ENCODE results near the gene LIPF. TPM values are rescaled to one million over a fixed set of nuclear protein-coding genes. Genes with fewer than 3 reads are reported as not detected.
"Not testable (repeated sequence)": the region's sequence is repeated elsewhere in the genome, so short reads cannot be mapped to it uniquely, and the experiment has no call there.

Gene LIPF, protein sequence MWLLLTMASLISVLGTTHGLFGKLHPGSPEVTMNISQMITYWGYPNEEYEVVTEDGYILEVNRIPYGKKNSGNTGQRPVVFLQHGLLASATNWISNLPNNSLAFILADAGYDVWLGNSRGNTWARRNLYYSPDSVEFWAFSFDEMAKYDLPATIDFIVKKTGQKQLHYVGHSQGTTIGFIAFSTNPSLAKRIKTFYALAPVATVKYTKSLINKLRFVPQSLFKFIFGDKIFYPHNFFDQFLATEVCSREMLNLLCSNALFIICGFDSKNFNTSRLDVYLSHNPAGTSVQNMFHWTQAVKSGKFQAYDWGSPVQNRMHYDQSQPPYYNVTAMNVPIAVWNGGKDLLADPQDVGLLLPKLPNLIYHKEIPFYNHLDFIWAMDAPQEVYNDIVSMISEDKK
- not detected for total RNA-seq

DNA sequence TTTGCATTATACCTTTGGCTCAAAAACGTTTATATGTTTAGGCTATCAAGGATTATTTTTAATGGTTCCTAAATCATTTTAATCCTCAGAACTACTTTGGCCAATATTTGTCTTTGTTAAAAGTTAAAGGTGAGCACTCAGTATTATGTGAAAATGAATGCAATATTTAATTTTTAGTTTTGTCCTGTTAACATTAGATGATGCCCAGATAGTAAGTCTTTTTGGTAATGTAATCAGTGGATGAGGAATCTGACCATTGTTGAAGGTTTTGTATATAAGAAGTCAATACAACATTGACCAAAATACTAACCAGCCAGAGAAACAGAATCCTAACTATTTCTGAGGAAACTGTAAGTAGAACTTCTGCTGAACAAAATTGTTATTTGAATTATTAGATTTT, at the start of gene LIPF:
LIPF (plus strand) TSS at position 301 of the 400 bp plus-strand sequence. CDS start 2,856 bp downstream, outside the sequence.
- DNase-seq: no peak

DNA sequence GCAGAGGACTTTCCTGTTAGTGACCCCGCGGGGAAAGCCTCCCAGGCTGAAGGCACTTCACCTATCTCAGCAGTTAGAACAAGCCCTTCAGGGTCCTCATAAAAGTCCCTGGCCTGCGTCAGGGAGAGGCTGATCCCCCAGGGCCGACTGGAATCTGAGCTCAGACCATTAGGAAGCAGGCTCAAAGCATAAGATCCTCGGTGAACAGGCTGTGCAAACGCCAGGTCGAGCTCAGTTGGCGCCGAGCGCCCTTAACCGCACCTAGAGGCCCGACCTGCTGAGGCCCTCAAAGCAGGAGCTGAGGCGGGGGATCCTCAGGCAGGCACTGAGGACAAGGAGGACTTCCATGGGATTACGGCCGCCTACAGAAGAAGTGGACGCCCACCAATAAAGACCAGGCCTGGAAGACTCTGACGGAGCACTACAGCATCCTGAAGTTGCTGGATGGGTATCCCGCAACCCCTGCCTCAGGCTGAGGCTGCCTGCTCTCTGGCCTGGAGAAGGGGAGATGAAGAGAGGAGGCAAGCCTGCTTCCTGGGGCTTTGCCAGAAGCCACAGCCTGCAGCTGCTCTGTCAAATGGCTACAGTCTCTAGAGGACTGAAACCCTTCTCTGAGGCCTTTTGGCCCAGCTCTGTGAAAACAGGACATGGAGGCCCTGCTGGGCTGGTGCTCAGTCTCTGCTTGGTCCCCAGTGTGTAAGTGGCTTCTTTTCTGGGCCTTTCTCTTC, 47.8 kb upstream of the LIPF start:
- DNase-seq: no peak

DNA sequence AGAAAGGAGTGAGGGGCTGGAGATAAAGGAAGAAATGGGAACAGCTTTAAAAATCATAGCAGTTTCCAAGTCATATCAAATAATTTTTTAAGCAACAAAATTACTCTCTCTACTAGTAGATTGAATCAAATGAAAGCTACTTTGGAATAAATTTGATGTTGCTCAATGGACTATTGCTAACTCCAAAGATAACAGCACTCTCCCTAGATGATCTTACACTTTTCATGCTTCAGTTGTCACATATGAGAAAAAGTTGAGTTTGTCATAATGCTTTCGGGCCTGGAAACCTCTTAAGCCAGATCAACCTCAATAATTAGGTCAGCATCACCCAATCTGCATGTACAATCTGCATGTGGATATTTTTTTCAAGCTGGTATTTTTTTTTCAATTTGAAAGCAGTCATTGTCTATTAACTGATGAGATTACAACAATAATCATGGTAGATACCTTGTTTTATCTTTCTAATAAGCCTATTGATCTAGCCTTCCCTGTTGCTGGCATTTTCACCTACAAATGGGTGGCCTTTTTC, 46.4 kb upstream of the LIPF start:
- DNase-seq: no peak

DNA sequence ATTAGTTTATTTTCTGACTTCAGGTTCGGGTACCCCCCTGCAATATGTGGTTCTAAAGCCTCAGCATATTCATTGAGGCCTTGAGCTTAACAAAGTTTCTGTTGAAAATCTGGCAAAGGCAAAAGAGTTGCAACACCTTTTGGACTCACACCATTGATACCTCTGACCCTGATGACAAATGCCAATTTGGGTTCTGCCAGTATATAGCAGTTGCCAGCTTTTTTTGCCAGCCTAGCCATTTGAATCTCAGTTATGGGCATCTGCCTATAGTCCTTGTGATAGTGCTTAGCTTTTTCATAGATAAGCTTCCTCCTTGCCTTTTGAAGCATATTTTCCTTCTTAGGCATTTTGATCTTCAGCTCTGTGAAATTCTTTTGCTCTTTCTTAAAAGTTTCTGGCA, 45.7 kb upstream of the LIPF start:
- no peak for DNase-seq

- DNase-seq: no peak
Measured at GRCh38 chr10:88620441-88620840, 43.8 kb upstream of the LIPF start.

GRCh38 chr10:88623835-88624234, 40.4 kb upstream of the LIPF start:
- no peak for DNase-seq

DNA sequence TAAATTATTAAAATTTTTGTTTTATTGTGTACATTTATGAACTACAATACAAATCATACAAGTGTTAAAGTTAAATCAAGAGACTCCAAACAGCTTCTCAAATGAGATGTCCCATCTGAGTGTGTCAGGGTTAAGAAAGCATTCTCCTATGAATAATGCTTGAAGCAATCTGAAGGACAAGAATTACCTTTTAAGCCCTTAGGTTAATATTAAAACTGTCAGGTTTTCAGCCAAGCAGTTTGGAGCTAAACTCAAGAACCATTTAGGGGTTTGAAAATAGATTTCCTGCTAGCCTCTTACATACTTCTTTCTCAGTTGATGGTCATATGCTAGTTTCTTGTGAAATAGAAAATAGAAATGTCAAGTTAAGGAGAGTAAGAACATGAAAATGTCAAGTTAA, 39.4 kb upstream of the LIPF start:
- no peak for DNase-seq

- no peak for DNase-seq
Measured at GRCh38 chr10:88640186-88640585, 24.1 kb upstream of the LIPF start.

DNA sequence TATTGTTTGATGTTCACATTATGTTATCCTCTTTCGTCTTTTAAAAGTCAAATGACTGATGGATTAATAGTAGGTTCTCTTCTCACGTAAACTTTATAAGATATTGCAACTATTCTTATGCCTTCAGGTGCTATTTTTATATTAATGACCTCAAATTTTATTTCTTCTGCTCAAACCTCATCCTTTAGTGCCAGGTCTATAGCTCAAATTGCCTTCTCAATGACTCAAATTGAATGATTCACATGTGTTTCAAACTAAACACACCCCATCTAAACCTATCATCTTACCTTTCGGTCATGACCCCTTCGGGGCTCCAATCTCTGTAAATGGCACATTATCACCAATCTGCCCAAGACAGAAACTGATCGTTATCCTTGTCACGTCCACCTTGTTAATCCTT, 22.0 kb upstream of the LIPF start:
- no peak for DNase-seq

- DNase-seq: no peak
Measured at GRCh38 chr10:88642963-88643362, 21.3 kb upstream of the LIPF start.

DNA sequence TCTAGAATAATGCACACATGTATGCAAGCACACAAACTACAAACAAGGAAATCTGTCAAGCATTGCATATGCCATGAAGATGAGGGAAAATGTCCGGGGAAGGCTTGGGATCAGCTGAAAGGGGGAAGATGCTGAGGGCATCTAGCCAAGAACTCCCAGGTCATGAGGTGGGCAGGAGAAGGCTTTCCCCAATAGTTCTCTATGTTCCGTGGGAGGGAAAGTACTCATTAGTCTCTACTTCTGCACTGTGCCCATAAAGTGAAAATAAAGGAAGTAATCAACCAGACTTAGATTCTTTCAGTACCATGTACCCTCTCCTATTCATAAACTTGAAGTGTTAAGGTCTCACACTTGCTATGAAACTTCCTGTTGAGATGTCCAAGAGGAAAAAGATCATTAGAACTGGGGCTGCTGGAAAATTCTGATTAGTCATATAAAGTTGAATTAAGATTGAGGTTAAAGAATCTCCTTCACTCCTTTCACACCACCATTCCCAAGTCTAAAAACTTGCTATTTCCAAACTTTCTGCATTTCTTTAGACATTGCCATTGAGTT, 17.1 kb upstream of the LIPF start:
- no peak for DNase-seq

- DNase-seq: no peak
Measured at GRCh38 chr10:88651101-88651551, 13.1 kb upstream of the LIPF start.

- no peak for DNase-seq
Measured at GRCh38 chr10:88652616-88653015, 11.6 kb upstream of the LIPF start.

- no peak for DNase-seq
Measured at GRCh38 chr10:88657901-88658300, 6.3 kb upstream of the LIPF start.

DNA sequence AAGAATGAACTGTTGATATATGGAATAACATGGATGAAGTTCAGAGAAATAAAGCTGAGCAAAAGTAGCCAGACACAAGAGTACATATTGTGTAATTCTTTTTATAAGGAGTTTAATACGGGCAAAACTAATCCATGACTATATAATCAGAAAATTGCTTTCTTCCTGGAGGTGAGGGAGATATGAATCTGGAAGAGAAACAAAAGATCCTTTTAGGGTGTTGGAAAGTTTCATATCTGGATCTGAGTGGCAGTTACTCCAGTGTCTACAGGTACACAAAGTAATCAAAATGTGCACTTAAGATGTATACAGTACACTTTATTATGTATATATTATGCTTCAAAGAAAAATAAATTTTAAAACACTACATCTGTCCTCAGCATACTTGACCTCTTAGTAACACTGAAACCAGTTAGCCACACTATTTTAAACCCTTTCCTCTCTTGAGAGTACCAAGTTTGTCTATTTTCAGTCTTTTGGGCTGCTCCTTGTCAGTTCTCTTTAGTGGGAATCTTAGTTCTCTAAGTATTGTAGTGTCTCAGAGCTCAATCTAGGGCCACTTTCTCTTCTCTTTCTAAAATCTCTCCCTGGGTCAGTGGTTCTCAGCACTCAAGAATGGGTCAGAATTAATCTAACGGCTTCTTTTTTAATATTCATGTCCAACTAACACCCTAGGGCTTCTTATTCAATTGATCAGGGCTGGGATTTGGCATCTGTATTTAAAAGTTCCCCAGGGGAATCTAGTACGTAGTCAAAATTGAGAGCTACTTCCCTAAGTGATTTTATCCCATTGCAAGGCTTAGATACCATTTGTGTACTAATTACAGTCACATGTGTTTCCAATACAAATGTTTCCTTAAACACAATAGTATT, 4.3 kb upstream of the LIPF start:
- DNase-seq: no peak

DNA sequence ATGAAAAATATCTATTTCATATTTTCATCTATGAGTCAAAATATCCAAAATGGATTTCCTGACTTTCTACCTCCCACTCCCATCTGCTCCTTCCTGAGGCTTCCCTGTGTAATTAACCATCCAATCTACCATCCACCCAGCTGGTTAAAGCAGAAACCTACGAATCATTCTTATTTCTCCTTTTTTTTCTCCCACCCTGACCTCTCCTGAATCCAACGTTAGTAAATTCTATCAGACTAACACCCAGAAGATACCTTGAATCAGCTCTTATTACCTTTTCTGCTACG, 3.7 kb upstream of the LIPF start:
- no peak for DNase-seq

DNA sequence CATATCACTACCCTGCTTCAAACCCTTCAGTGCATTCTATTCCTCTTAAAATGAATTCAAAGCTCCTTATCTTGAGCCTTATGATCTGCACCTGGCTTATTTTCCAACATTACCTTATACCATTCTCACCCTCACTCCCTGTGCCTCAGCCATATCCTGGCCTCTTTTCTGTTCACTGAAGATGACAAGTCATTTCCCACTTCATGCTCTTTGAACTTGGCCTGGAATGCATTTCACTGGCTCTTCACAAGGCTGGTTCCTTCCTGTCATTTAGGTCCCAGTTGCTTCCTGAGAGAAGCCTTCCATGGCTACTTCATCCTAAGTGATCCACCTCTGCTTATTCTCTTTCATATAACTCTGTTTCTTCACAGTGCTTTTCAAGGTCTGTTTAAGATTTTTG, 3.2 kb upstream of the LIPF start:
- no peak for DNase-seq

DNA sequence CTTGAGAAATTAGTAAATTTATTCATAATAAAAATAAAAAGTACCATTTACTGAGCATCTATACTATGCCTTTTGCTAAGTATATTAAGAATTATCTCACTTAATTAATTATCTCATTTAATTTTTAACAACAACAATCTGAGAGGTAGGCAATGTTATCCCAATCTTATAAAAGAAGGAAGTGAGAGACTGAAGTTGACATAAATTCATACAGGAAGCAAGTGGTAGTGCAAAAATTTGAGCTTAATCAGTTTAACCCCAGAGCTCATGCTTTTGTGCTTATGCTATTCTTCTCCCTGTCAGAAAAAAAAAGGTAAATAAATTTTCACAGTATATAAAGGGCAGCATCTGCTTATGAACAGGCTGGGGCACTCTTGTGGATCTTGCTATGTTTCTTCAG, 2.7 kb upstream of the LIPF start:
- DNase-seq: no peak

DNA sequence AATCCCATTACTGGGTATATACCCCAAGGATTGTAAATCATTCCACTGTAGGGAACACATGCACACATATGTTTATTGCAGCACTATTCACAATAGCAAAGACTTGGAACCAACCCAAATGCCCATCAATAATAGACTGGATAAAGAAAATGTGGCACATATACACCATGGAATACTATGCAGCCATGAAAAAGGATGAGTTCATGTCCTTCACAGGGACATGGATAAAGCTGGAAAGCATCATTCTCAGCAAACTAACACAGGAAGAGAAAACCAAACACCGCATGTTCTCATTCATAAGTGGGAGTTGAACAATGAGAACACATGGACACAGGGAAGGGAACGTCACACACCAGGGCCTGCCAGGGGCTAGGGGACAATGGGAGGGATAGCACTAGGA, 1.1 kb upstream of the LIPF start:
- not testable (repeated sequence) for DNase-seq

DNA sequence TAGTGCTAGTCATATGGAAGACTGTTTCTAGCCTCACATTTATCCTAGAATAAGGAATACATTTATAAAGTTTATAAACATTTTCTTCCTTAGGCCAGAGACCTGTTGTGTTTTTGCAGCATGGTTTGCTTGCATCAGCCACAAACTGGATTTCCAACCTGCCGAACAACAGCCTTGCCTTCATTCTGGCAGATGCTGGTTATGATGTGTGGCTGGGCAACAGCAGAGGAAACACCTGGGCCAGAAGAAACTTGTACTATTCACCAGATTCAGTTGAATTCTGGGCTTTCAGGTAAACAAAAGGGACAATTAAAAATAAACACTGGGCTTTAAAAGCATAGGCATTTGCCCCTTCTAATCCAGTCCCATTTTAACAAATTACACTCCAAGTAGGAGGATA, 4.2 kb downstream of the LIPF start:
- DNase-seq: no peak

DNA sequence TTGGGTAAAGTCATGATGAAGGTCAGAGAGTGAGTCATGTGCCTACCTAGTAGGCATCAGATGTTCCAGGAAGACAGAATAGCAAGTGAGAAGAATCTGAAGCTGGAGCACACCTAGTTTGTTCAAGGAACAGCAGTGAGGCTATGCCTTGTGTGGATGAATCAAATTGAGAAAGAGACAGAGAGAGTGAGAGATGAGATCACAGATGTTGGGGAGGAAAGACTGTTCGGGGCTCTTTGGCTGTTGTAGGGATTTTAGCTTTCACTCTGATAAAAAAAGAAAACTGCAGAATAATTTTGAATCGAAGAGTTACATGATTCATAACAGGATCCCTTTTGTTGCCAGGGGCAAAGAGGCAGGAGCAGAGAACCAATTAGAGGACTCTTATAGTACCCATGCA, 6.3 kb downstream of the LIPF start:
- no peak for DNase-seq

- DNase-seq: no peak
Measured at GRCh38 chr10:88672041-88672440, 7.8 kb downstream of the LIPF start.
